Thyroid gland (tissue), 4 donors: Measurements from ENCODE around the gene DPYSL5.

Source experiments
- CTCF ChIP-seq, 6 experiments: fragments of 200-600 bp in 3 of 6; fragments of 450-650 bp in 3 of 6; sonication (generic) in 3 of 6; IDR thresholded peaks; one replicate each; pipeline ENCODE4 v1.5.1; 2016 to 2019; ENCODE audit warnings: antibody characterized with exemption in 6 of 6, mild to moderate bottlenecking in 2 of 6, inconsistent platforms in 1 of 6, moderate library complexity in 1 of 6
- POLR2A ChIP-seq, 2 donors: fragments of 450-650 bp; IDR thresholded peaks; one replicate each; pipeline ENCODE4 v1.6.1; 2017; ENCODE audit warnings: antibody characterized with exemption in 2 of 2, mild to moderate bottlenecking in 2 of 2, moderate library complexity in 1 of 2

GRCh38 chr2:26897807-26898479 lies 50.0 kb downstream of the DPYSL5 start:
- no peak for TF ChIP-seq CTCF (IDR thresholded peaks at IDR 0.05)
- no peak for TF ChIP-seq POLR2A (IDR thresholded peaks at IDR 0.05)
